ENCODE measurements around the gene ABCA7. TPM values are rescaled to one million over a fixed set of nuclear protein-coding genes. Genes with fewer than 3 reads are reported as not detected.

The ABCA7 gene
- total and polyA plus RNA-seq, 2 of the 13 experiments (the other 11 are each of a cell fraction or from before 2014, with no cell fraction given), result 4.4 to 32.4 TPM

- ATAC-seq (peak; percentile 9), FAIRE-seq (no peak), DNase-seq (ENCODE audit: low spot score) (no peak)
- peaks cover 10 to 18% of the 10 kb centered on the region in 2 experiments; a peak in 4 of 5 replicates for H3K36me3 ChIP-seq (replicated peaks in 1 of 2; ENCODE audit: control insufficient read depth in 1 of 2, insufficient read depth in 2 of 2, low read length in 2 of 2)
- H2AFZ ChIP-seq (ENCODE audit: low read length), result no peak overlapping the region
- WGBS (ENCODE audit: low lambda C conversion rate), result 93% methylated on average over 24 of the region's 43 CpGs
- in situ Hi-C loops (cut with HindIII; ENCODE audit: extremely low pct_ligation_motif_present, low pct_unique_long_range_greater_than_20kb), result no loop called here
- peaks cover 43% of the 10 kb centered on the region for H3K4me1 ChIP-seq (ENCODE audit: insufficient read depth, low read length)
- peaks cover 0 to 7% of the 10 kb centered on the region in 2 experiments; a peak in 3 of 5 replicates for H3K27me3 ChIP-seq (ENCODE audit: control insufficient read depth in 1 of 2, insufficient read depth in 2 of 2, low read length in 2 of 2)
- H3K79me2 ChIP-seq (ENCODE audit: insufficient read depth, low read length), result no peaks in the 10 kb centered on the region
- H3K9me3 ChIP-seq (ENCODE audit: low read length), result no peaks in the 10 kb centered on the region
- peak overlapping the region; percentile 36 for H3K9ac ChIP-seq (ENCODE audit: insufficient read depth, low read depth, low read length)
- peak overlapping the region in 1 of 3 experiments; percentile 54; a peak in 2 of 6 replicates for H3K4me3 ChIP-seq (replicated peaks in 1 of 3; ENCODE audit: insufficient read depth in 1 of 3, low read depth in 2 of 3, low read length in 3 of 3)
- ChIA-PET POLR2A (interaction anchor here (1.0 to 2.2 kb wide), 2 partner anchors 10 to 42 kb away, joined by 3 to 14 read pairs; partner anchors contain the start of gene WDR18), CTCF (ENCODE audit: low intra/inter-chr PET ratio, low total read pairs) (no interaction called here)
- H3K4me2 ChIP-seq (ENCODE audit: low read depth, low read length), result peak overlapping the region; percentile 58
- peak overlapping the region; percentile 86 for H3K27ac ChIP-seq (ENCODE audit: extremely low read length, insufficient read depth, low read length)
- peaks cover 6% of the 10 kb centered on the region; the same call in 1 of the 2 replicates for H4K20me1 ChIP-seq (ENCODE audit: insufficient read depth, low read length)
- intact Hi-C loops (cut with micrococcal nuclease; ENCODE audit: unreplicated experiment), result loop anchor here (10.0 kb wide), 1 partner anchor 209 kb away; no protein-coding TSS in a partner anchor
- BruUV-seq (replicated peaks), result no TSS peak
- TF ChIP-seq HMGXB4 (CRISPR knock-in tag; IDR thresholded peaks at IDR 0.05; ENCODE audit: borderline replicate concordance in 1 of 2, low read depth in 1 of 2), result no peak
- TF ChIP-seq HOXA3 (CRISPR knock-in tag; IDR thresholded peaks at IDR 0.05), result peak; percentile 12; the same call in 1 of the 2 replicates
- no peak for TF ChIP-seq SALL1 (CRISPR knock-in tag; IDR thresholded peaks at IDR 0.05)
- TF ChIP-seq ZNF230 (CRISPR knock-in tag; IDR thresholded peaks at IDR 0.05), result 0 out of 2 replicates have a peak, but pooled peaks have one; percentile 17
- TF ChIP-seq ZBTB7A (CRISPR knock-in tag; IDR thresholded peaks at IDR 0.05), result peak; percentile 5
- no peak for TF ChIP-seq ZNF124 (CRISPR knock-in tag; IDR thresholded peaks at IDR 0.05)
- TF ChIP-seq, protein P1, sequence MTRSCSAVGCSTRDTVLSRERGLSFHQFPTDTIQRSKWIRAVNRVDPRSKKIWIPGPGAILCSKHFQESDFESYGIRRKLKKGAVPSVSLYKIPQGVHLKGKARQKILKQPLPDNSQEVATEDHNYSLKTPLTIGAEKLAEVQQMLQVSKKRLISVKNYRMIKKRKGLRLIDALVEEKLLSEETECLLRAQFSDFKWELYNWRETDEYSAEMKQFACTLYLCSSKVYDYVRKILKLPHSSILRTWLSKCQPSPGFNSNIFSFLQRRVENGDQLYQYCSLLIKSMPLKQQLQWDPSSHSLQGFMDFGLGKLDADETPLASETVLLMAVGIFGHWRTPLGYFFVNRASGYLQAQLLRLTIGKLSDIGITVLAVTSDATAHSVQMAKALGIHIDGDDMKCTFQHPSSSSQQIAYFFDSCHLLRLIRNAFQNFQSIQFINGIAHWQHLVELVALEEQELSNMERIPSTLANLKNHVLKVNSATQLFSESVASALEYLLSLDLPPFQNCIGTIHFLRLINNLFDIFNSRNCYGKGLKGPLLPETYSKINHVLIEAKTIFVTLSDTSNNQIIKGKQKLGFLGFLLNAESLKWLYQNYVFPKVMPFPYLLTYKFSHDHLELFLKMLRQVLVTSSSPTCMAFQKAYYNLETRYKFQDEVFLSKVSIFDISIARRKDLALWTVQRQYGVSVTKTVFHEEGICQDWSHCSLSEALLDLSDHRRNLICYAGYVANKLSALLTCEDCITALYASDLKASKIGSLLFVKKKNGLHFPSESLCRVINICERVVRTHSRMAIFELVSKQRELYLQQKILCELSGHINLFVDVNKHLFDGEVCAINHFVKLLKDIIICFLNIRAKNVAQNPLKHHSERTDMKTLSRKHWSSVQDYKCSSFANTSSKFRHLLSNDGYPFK (CRISPR knock-in tag; IDR thresholded peaks at IDR 0.05; ENCODE audit: borderline replicate concordance), result 0 out of 2 replicates have a peak, but pooled peaks have one; percentile 22
- 0 out of 2 replicates have a peak, but pooled peaks have one; percentile 2 for TF ChIP-seq TBX2 (CRISPR knock-in tag; IDR thresholded peaks at IDR 0.05; ENCODE audit: borderline replicate concordance)
- TF ChIP-seq NONO (IDR thresholded peaks at IDR 0.05), result no peak
- TF ChIP-seq NONO (CRISPR knock-in tag; conservative IDR thresholded peaks at IDR 0.05), result 0 out of 2 replicates have a peak, but pooled peaks have one; percentile 75
- TF ChIP-seq ZNF275 (CRISPR knock-in tag; IDR thresholded peaks at IDR 0.05; ENCODE audit: borderline replicate concordance), result 0 out of 2 replicates have a peak, but pooled peaks have one; percentile 3
- TF ChIP-seq, protein P2, sequence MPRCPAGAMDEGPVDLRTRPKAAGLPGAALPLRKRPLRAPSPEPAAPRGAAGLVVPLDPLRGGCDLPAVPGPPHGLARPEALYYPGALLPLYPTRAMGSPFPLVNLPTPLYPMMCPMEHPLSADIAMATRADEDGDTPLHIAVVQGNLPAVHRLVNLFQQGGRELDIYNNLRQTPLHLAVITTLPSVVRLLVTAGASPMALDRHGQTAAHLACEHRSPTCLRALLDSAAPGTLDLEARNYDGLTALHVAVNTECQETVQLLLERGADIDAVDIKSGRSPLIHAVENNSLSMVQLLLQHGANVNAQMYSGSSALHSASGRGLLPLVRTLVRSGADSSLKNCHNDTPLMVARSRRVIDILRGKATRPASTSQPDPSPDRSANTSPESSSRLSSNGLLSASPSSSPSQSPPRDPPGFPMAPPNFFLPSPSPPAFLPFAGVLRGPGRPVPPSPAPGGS (CRISPR knock-in tag; IDR thresholded peaks at IDR 0.05), result no peak
- 0 out of 2 replicates have a peak, but pooled peaks have one; percentile 37 for TF ChIP-seq CHCHD3 (CRISPR knock-in tag; IDR thresholded peaks at IDR 0.05)
- peak; percentile 87 for TF ChIP-seq AGO2 (optimal IDR thresholded peaks at IDR 0.05; ENCODE audit: low read depth, low read length)
- 0 out of 2 replicates have a peak, but pooled peaks have one; percentile 75 for TF ChIP-seq ZC3H13 (CRISPR knock-in tag; IDR thresholded peaks at IDR 0.05)
- peak; percentile 3 for TF ChIP-seq AGO1 (IDR thresholded peaks at IDR 0.05; ENCODE audit: low read depth, low read length, poor library complexity, severe bottlenecking)
Observed at GRCh38 chr19:993831-994393, 46.0 kb upstream of the ABCA7 start.

Data from HepG2 (cell line).